Medulla oblongata (tissue), 1 donor: ENCODE results near the gene NME3.
A peak's percentile ranks its signal among the peaks of the same experiment; 100 is the strongest.
"Not testable (repeated sequence)": the region's sequence is repeated elsewhere in the genome, so short reads cannot be mapped to it uniquely, and the experiment has no call there.

ENCODE experiments used
- DNase-seq: peaks from one replicate; pipeline ENCODE4 v3.0.0-alpha.2; 2015; ENCODE audit errors: extremely low spot score

The NME3 gene

GRCh38 chr16:1747934-1748333 lies 23.4 kb downstream of the NME3 start:
- no peak for DNase-seq

GRCh38 chr16:1746693-1747195 lies 24.6 kb downstream of the NME3 start:
- no peak for DNase-seq

GRCh38 chr16:1745900-1746692 lies 25.2 kb downstream of the NME3 start:
- no peak for DNase-seq

- DNase-seq = no peak
Observed at GRCh38 chr16:1745181-1745899, 26.0 kb downstream of the NME3 start.

GRCh38 chr16:1744338-1744840 lies 27.0 kb downstream of the NME3 start:
- DNase-seq = no peak

- no peak for DNase-seq
Observed at GRCh38 chr16:1743376-1744337, 27.7 kb downstream of the NME3 start.

GRCh38 chr16:1741553-1742165 lies 29.7 kb downstream of the NME3 start:
- peak; percentile 32 for DNase-seq

- DNase-seq = no peak
Observed at GRCh38 chr16:1740781-1741490, 30.4 kb downstream of the NME3 start.

- no peak for DNase-seq
Observed at GRCh38 chr16:1740234-1740633, 31.1 kb downstream of the NME3 start.

GRCh38 chr16:1734816-1735215 lies 36.5 kb downstream of the NME3 start:
- DNase-seq = no peak

- no peak for DNase-seq
Observed at GRCh38 chr16:1734123-1734522, 37.2 kb downstream of the NME3 start.

GRCh38 chr16:1732551-1732987 lies 38.8 kb downstream of the NME3 start:
- not testable (repeated sequence) for DNase-seq

- no peak for DNase-seq
Observed at GRCh38 chr16:1732071-1732470, 39.3 kb downstream of the NME3 start.

GRCh38 chr16:1731603-1732002 lies 39.7 kb downstream of the NME3 start:
- DNase-seq = no peak

- DNase-seq = no peak
Observed at GRCh38 chr16:1731073-1731472, 40.3 kb downstream of the NME3 start.

- no peak for DNase-seq
Observed at GRCh38 chr16:1729445-1729844, 41.9 kb downstream of the NME3 start.

GRCh38 chr16:1729026-1729425 lies 42.3 kb downstream of the NME3 start:
- no peak for DNase-seq

GRCh38 chr16:1727651-1728624 lies 43.4 kb downstream of the NME3 start:
- DNase-seq = no peak
